NCI-H187 (cell line): Measurements from ENCODE around the gene S100PBP.

Experiments
- DNase-seq, 2 experiments: peaks; one replicate each; lab custom pipeline; 2025; lab: John Stamatoyannopoulos, UW

The S100PBP gene

DNA sequence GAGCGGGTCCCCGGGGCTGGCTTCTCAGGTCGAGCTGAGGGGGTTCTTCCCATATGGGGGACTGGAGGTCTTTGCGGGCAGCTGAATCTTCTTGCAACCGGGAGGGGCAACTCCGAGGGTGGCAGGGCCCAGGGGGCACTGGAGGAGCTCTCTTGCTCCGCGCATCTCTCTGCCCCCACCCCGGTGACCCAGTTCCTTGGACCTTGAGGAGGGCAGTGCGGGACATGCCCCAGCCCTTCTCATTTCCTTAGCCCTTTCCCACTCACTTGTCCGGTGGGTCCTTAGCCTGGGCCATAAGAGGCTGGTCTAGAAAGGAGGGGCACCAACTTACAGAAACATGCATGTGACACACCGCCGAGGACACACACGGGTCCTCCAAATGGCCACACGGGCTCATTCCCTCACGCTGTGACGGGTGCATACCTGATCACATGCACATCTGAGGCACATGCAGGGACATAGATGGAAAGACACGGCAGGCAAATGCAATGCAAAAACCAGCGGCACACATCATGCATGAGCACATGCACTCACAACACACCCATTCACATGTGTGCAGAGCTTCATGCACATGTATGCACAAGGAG, 69.5 kb downstream of the S100PBP start:
- DNase-seq, result no peak

DNA sequence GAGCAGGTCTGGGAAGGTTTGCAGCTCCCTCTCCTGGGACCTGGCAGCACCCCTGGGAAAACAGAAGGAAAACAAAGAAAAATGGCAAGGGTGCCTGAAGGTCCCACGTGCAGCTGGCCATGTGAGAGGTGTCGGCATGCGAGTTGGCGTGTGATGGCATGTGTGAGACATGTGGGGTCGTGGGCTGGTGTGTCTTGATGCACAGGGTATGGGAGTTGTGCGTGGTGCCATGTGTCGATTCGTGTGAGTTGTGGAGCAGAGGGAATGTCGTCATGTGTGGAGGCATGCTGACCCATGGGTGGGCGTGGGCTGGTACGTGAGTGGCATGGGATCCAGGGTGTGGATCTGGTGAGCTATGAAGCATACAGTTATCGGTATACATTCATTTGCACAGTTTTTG, 70.2 kb downstream of the S100PBP start:
- no peak for DNase-seq

DNA sequence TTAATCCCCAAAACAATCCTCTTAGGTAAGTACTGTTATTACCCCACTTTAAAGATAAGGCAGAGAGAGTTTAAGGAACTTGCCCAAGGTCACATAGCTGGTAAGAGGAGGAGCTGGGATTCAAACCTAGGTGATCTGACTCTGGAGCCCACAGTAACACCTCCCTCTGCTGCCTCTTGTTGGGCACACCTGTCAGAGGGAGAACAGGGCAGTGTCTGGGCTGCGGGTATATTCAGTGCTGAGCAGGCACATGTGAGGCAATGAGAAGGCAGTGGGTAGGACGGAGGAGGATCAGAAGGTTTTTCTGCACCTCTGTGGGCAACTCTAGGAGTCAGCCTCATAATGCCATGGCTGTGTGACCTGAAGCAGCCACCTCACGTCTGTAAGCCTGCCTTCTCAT, 70.7 kb downstream of the S100PBP start:
- no peak for DNase-seq

DNA sequence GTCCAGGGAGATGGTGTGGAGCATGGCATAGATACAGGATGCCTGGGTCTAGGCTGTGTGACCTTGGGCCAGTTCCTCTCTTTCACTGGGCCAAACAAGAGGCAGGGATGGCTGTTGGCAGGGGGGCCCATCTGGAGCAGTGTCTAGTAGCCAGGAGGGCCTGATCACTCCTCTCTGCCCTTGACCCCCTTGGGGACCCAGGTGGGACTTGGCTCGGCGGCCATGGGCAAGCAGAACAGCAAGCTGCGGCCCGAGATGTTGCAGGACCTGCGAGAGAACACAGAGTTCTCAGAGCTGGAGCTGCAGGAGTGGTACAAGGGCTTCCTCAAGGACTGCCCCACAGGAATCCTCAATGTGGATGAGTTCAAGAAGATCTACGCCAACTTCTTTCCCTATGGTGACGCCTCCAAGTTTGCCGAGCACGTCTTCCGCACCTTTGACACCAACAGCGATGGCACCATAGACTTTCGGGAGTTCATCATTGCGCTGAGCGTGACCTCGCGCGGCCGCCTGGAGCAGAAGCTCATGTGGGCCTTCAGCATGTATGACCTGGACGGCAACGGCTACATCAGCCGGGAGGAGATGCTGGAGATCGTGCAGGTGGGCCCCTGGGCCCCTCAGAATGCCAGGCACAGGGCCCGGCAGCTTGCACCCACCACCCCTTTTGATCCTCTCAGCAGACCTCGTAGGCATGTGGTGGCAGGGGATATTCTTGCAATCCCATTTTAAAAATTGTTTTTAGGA, 71.4 kb downstream of the S100PBP start:
- DNase-seq, result no peak

DNA sequence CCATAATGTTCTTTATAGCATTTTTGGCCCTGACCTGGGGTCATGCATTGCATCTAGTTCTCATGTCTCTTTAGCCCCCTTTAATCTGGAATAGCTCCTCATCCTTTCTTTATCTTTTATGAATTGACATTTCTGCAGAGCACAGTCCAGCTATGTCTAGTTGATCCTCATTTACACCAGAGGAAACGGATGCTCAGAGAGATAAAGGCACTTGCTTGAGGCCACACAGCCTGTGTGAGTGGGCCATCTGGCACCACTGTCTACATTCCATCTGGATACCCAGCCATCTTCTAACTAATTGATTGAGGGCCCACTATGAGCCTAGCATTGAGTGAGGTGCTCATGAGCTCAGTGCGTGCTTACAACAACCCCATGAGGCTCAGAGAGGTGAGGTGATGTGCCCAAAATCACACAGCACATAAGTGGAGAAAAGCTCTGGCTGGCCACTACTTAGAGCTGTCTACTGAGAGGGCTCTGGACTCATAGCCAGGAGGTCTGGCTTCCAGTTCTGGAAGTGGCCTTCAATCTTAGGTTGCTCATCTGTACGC, 72.4 kb downstream of the S100PBP start:
- DNase-seq, result no peak

DNA sequence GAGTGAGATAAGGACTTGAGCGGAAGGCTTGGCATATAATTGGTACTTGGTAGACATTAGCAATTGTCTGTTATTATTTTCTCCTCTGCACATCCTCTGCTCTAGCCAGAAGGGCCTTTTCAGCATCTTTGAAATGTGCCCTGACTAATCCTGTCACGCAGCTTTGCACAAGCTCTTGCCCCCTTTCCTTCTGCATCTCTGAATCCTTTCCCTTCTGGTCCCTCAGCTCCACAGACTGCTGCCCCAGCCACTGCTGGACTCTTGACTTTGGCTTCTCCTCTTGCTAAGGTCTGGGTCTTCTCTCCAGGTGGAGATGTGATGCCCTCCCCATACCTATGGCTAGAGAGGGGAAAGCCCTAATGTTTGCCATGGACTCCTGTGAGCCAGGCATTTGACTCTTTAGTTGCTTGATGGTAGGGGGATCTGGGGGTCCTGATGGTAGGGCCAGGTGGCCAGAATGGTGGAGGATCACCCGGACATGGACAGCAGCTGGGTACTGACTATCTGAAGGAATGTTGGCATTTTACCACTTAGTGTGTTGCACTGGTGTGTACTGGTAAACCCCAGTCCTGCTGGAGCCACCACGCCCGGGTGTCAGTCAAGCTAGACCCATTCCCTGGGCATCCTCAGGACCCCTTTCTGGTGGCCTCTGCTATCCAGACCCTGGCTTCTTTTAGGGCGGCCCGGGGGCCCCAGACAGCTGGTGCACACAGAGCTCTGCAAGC, 73.2 kb downstream of the S100PBP start:
- no peak for DNase-seq

GRCh38 chr1:32891241-32891570, 73.8 kb downstream of the S100PBP start:
- DNase-seq, result no peak

DNA sequence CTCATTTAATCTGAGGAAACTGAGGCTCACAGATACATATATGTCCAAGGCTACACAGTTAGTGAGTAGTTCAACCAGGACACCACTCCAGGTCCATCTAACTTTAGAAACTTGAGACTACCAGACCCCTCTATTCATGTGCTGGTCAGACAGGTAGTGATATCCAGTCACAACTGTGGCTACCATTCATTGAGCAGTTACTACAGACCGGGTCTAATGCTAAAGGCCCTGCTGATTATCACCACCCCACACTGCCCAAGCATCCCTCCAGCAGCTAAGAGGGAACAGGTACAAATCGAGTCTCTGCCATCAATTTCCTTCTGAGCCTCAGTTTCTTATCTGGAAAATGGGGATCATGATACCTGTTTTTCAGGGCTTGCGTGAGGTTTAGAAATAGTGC, 74.2 kb downstream of the S100PBP start:
- DNase-seq, result no peak

DNA sequence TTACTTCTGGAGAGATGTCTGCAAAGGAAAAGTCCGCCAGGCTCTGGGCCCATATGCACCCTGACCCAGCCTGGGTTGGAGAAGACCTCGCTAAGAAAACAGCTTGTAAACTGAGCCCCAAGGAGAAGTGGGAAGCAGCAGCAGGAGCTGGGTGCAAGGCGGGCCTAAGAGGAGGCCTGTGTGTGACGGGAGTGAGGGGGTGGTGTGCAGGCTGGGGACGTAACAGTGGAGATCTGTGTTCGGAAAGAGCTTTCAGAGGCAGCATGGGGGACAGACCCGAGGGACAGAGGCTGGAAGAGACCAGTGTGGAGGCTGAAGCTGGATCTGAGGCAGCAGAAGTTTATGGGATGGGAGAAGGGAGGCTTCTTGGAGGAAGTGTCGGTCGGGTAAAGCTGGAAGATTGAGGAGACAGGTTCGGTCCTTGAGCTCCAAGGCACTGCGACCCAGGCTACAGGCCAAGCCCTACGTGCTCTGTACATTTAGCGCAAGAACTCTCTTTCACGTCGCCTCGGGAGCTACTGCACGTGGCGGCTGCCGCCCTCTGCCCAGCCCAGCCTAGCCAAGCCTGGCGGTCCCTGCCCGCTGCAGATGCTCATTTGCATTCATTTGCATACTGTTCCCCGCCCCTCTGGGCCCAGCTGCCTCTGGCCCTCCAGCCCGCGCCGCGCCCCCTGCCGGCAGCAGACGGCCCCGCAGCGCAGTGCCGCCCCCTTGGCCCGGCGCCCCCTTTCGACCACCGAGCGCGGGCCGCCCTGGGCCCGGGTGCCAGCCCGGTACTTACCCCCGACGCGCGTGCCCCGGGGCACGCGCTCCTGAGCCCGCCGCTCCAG, 75.1 kb downstream of the S100PBP start:
- no peak for DNase-seq

GRCh38 chr1:32893198-32894018, 76.0 kb downstream of the S100PBP start:
- DNase-seq, result no peak

GRCh38 chr1:32894019-32894600, 76.7 kb downstream of the S100PBP start:
- no peak for DNase-seq

DNA sequence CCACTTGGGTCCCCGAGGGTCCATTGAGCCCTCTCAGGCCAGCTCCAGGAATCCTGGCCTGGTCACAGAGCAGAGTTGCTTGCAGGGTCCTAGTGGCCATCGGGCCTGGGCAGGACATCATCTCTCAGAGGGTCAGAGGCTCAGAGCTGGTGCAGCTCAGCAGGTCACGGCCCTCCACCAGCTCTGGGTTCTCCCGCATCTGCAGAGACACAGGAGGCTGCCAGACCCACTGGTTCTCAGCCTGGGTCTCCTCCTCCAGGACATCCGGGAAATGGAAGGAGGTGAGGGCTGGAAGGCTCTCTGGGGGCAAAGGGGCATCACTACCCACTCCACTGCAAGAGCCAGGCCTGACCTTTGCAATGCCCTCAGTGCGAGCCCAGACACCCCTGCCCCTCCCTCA, 77.2 kb downstream of the S100PBP start:
- DNase-seq, result no peak

- DNase-seq, result no peak
These were observed 78.1 kb downstream of the S100PBP start for GRCh38 chr1:32895325-32896215.

- no peak for DNase-seq
These were observed 79.0 kb downstream of the S100PBP start for GRCh38 chr1:32896451-32896850.

GRCh38 chr1:32897082-32898049, 79.9 kb downstream of the S100PBP start:
- DNase-seq, result no peak

- DNase-seq, result no peak
These were observed 80.6 kb downstream of the S100PBP start for GRCh38 chr1:32898056-32898455.

DNA sequence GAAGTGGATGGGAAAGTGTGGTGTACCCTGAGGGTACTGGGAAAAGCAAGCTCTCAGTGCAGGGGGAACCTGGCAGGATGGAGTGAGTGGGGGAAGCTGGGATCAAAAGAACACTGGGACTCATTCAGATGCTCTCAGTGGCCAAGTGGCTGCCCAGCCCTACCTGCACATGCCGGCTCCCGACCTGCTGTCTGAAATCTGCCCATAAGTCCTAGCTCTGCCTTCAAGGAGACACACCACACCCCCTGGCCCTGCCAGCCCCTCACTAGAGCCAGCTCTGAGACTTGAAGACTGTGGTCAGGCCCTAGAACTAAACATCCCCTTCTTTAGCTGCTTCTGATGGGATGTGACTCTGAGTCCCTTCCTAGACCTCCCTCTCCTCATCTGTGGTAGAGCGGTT, 81.5 kb downstream of the S100PBP start:
- DNase-seq, result no peak

DNA sequence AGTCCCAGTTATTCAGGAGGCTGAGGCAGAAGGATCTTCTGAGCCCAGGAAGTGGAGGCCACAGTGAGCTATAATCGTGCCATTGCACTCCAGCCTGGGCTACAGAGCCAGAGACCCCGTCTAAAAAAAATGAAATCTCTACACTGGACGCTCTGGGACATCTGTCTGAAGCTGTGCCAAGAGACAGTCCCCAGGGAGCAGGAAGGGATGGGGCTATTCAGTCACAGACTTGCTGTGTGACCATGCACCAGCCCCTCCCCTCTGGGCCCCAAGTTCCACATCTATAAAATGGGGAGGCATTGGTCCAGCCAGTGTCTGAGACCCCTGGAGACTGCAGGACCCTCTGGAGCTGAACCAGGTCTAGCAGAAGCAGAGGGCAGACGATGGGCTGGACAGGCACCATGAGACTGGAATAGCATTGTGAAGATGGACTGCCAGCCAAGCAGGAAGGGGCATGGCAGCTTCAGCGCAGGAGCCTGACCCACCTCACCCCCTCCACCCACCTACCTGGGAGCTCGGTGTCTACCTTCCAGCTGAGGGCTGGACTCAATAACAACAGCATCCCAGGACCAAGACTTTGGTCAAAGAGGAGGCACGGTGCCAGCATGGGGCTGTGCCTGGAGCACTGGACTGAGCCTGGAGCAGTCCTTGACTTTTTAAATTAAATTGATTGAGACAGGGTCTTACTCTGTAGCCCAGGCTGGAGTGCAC, 82.3 kb downstream of the S100PBP start:
- no peak for DNase-seq
